SK-N-SH (cell line): ENCODE data around the gene PSPC1. TPM values are rescaled to one million over a fixed set of nuclear protein-coding genes. Genes with fewer than 3 reads are reported as not detected.

Experiments
- CTCF ChIA-PET: fragments of 300-600, 350-600 bp; formaldehyde crosslinking; extraction: SDS; loops from one replicate; lab custom pipeline; 2021; lab: Yijun Ruan, JAX
- POLR2A ChIA-PET: fragments of 350-600 bp; sonication (Branson Sonifier 250); formaldehyde crosslinking; extraction: SDS; loops from one replicate; lab custom pipeline; 2020; ENCODE audit warnings: antibody characterized with exemption, inconsistent platforms; lab: Yijun Ruan, JAX
- DNase-seq: peaks from one replicate; pipeline ENCODE4 v3.0.0; 2012
- H2AFZ ChIP-seq: fragments of 200-600 bp; sonication (generic); 2 replicates; pipeline ENCODE4 v1.8.1; 2016; ENCODE audit warnings: antibody characterized with exemption, mild to moderate bottlenecking, low read depth
- H3F3A ChIP-seq: fragments of 200-600 bp; sonication (generic); replicated peaks from 2 replicates; pipeline ENCODE3; 2016; ENCODE audit warnings: antibody characterized with exemption, mild to moderate bottlenecking; ENCODE audit not compliant: insufficient read depth
- H3K27ac ChIP-seq, 2 experiments: fragments of 200-500 bp in 1 of 2; fragments of 200-600 bp in 1 of 2; sonication (Bioruptor generic) in 1 of 2; sonication (generic), shearing (Covaris generic) in 1 of 2; 2 replicates each; pipeline versions ENCODE4 v1.5.1 to v1.6.1; 2014 to 2016; ENCODE audit warnings: low read depth in 2 of 2, inconsistent platforms in 1 of 2, low read length in 1 of 2, mild to moderate bottlenecking in 1 of 2, mixed read lengths in 1 of 2
- H3K27me3 ChIP-seq: fragments of 200-600 bp; sonication (generic), shearing (Covaris generic); 2 replicates; pipeline ENCODE4 v1.6.1; 2016; ENCODE audit warnings: mixed run types; ENCODE audit not compliant: insufficient read depth
- H3K36me3 ChIP-seq, 2 experiments: fragments of 200-500 bp in 1 of 2; fragments of 200-600 bp in 1 of 2; sonication (Bioruptor generic) in 1 of 2; sonication (generic) in 1 of 2; replicated peaks in 1 of 2; 2 replicates each; pipeline versions ENCODE3 to v1.5.1; 2014 to 2016; ENCODE audit warnings: low read length in 1 of 2, mild to moderate bottlenecking in 1 of 2; ENCODE audit not compliant: insufficient read depth in 2 of 2, control insufficient read depth in 1 of 2
- H3K4me1 ChIP-seq, 2 experiments: fragments of 200-500 bp in 1 of 2; fragments of 200-600 bp in 1 of 2; sonication (Bioruptor generic) in 1 of 2; sonication (generic), shearing (Covaris generic) in 1 of 2; 2 replicates each; pipeline versions ENCODE4 v1.5.1 to v1.6.1; 2014 to 2016; ENCODE audit warnings: low read depth in 1 of 2, low read length in 1 of 2, mixed run types in 1 of 2; ENCODE audit not compliant: insufficient read depth in 2 of 2, control insufficient read depth in 1 of 2
- H3K4me2 ChIP-seq: fragments of 200-600 bp; sonication (generic), shearing (Covaris generic); 2 replicates; pipeline ENCODE4 v1.6.1; 2017; ENCODE audit warnings: mixed run types
- H3K4me3 ChIP-seq, 2 experiments: fragments of 200-500 bp in 1 of 2; fragments of 200-600 bp in 1 of 2; sonication (Bioruptor generic) in 1 of 2; sonication (generic), shearing (Covaris generic) in 1 of 2; 2 replicates each; pipeline versions ENCODE4 v1.5.1 to v1.8.1; 2014 to 2016; ENCODE audit warnings: low read depth in 2 of 2, inconsistent platforms in 1 of 2, low read length in 1 of 2, mild to moderate bottlenecking in 1 of 2, mixed read lengths in 1 of 2, moderate library complexity in 1 of 2
- H3K79me2 ChIP-seq: fragments of 200-600 bp; sonication (generic); 2 replicates; pipeline ENCODE4 v1.8.1; 2017; ENCODE audit warnings: mild to moderate bottlenecking; ENCODE audit not compliant: insufficient read depth
- H3K9ac ChIP-seq: fragments of 200-600 bp; sonication (generic); 2 replicates; pipeline ENCODE4 v1.6.1; 2017; ENCODE audit warnings: mixed run types
- H3K9me2 ChIP-seq: fragments of 200-600 bp; sonication (generic); 2 replicates; pipeline ENCODE4 v1.6.1; 2017; ENCODE audit warnings: mixed run types
- H3K9me3 ChIP-seq: fragments of 200-600 bp; sonication (generic); 2 replicates; pipeline ENCODE4 v1.6.1; 2017; ENCODE audit warnings: mixed run types, mild to moderate bottlenecking, moderate library complexity
- H4K20me1 ChIP-seq: fragments of 200-600 bp; sonication (generic); 2 replicates; pipeline ENCODE4 v1.6.1; 2017; ENCODE audit warnings: mild to moderate bottlenecking, mixed run types; ENCODE audit not compliant: insufficient read depth
- CHD2 ChIP-seq: fragments of 150-350 bp; IDR thresholded peaks from 2 replicates; pipeline ENCODE4 v1.6.1; 2018; ENCODE audit warnings: low read length; ENCODE audit not compliant: partially characterized antibody
- ELF1 ChIP-seq: IDR thresholded peaks from 2 replicates; pipeline ENCODE4 v1.4.0; 2012
- EP300 ChIP-seq, 2 experiments: IDR thresholded peaks; 2 replicates each; pipeline versions ENCODE4 v1.4.0 to v1.6.1; 2012; ENCODE audit warnings: borderline replicate concordance in 1 of 2, low read depth in 1 of 2, low read length in 1 of 2
- EZH2phosphoT487 ChIP-seq: fragments of 200-600 bp; sonication (generic); IDR thresholded peaks from 2 replicates; pipeline ENCODE4 v1.6.1; 2017; ENCODE audit warnings: low read depth, mixed run types, mild to moderate bottlenecking, antibody characterized with exemption, moderate library complexity, borderline replicate concordance
- FOSL2 ChIP-seq: IDR thresholded peaks from 2 replicates; pipeline ENCODE4 v1.4.0; 2012; ENCODE audit warnings: low read depth, mild to moderate bottlenecking, moderate library complexity, borderline replicate concordance
- FOXM1 ChIP-seq: IDR thresholded peaks from 2 replicates; pipeline ENCODE4 v1.4.0; 2012; ENCODE audit warnings: low read depth, mild to moderate bottlenecking
- GABPA ChIP-seq: IDR thresholded peaks from 2 replicates; pipeline ENCODE4 v1.4.0; 2012; ENCODE audit warnings: low read depth, mild to moderate bottlenecking
- RAD21 ChIP-seq: IDR thresholded peaks from 2 replicates; pipeline ENCODE4 v1.6.1; 2012; ENCODE audit warnings: mild to moderate bottlenecking, low read length
- RCOR1 ChIP-seq: fragments of 150-350 bp; IDR thresholded peaks from 2 replicates; pipeline ENCODE4 v1.6.1; 2017; ENCODE audit warnings: antibody characterized with exemption, low read length
- REST ChIP-seq: IDR thresholded peaks from 2 replicates; pipeline ENCODE4 v1.6.1; 2012; ENCODE audit warnings: mild to moderate bottlenecking, low read depth, low read length, moderate library complexity
- SIN3A ChIP-seq: IDR thresholded peaks from 2 replicates; pipeline ENCODE4 v1.6.1; 2012; ENCODE audit warnings: low read depth, mild to moderate bottlenecking, low read length, moderate library complexity, borderline replicate concordance
- TAF1 ChIP-seq: IDR thresholded peaks from 2 replicates; pipeline ENCODE4 v1.6.1; 2012; ENCODE audit warnings: low read depth, mild to moderate bottlenecking, low read length, moderate library complexity, borderline replicate concordance
- TCF12 ChIP-seq: IDR thresholded peaks from 2 replicates; pipeline ENCODE4 v1.4.0; 2012
- TEAD4 ChIP-seq: IDR thresholded peaks from 2 replicates; pipeline ENCODE4 v1.4.0; 2012; ENCODE audit warnings: mild to moderate bottlenecking, borderline replicate concordance; ENCODE audit not compliant: insufficient read depth
- WGBS: methylation state at CpG from one replicate; pipeline ENCODE4 v1.1.6; 2017; ENCODE audit warnings: low lambda C conversion rate; 5-methylcytosine and 5-hydroxymethylcytosine counted together
- polyA plus RNA-seq, 3 experiments: library from polyadenylated mRNA; depleted of rRNA; stranded (reverse); fragments of >200 nt; gene quantifications; 2 replicates each; pipeline ENCODE4 v1.2.3, GENCODE V29; 2012
- TF ChIP-seq, protein P1 (sequence below): IDR thresholded peaks from 2 replicates; pipeline ENCODE4; 2012
- TF ChIP-seq, protein P2 (sequence below): fragments of 150-350 bp; IDR thresholded peaks from 2 replicates; pipeline ENCODE4 v1.6.1; 2016; ENCODE audit warnings: mild to moderate bottlenecking, low read depth, low read length
- TF ChIP-seq, protein P3 (sequence below): IDR thresholded peaks from 2 replicates; pipeline ENCODE4 v1.4.0; 2012; ENCODE audit warnings: low read depth, borderline replicate concordance

The PSPC1 gene
- polyA plus RNA-seq, 1 of the 3 experiments (the other 2 are of a cell fraction) = 35.2 TPM

DNA sequence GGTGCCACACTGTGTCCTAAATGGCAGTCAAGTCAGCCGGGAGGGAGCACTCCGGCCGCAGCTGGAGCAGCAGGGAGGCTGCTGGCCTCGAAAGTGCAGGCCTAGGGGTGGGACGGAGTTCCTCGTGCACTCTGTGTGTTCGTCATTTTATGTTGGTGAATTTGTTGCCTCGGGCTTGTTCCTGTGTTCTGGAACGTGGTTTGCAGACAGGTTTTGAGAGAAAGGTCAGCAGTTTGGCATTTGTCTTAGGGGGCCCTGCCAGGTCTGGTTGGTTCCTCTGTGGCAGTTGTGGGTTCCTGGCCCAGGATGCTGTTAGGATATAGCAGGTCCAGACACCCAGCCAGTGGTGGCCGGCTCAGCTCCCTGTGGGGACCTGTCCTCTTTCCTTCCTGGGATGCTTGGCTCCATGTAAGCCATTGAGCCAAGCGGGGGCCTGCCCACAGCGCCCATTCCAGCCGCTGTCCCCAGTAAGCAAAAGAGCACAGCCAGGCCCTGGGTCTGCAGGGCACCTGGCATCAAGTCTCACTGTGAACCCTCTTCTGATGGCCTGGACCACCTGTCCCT, 119.2 kb downstream of the PSPC1 start:
- CTCF ChIA-PET = no interaction called here
- TF ChIP-seq FOSL2 (no peak), EP300 (IDR thresholded peaks at IDR 0.05; ENCODE audit: borderline replicate concordance in 1 of 2, low read depth in 1 of 2, low read length in 1 of 2) (no peak), TEAD4 (no peak), TAF1 (no peak), RAD21 (no peak), FOXM1 (no peak), TCF12 (no peak), RCOR1 (no peak), GABPA (no peak), ELF1 (no peak), REST (no peak), SIN3A (no peak), CHD2 (no peak), EZH2phosphoT487 (no peak)
- TF ChIP-seq, protein P1, sequence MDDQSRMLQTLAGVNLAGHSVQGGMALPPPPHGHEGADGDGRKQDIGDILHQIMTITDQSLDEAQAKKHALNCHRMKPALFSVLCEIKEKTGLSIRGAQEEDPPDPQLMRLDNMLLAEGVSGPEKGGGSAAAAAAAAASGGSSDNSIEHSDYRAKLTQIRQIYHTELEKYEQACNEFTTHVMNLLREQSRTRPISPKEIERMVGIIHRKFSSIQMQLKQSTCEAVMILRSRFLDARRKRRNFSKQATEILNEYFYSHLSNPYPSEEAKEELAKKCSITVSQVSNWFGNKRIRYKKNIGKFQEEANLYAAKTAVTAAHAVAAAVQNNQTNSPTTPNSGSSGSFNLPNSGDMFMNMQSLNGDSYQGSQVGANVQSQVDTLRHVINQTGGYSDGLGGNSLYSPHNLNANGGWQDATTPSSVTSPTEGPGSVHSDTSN = no peak
- TF ChIP-seq, protein P2, sequence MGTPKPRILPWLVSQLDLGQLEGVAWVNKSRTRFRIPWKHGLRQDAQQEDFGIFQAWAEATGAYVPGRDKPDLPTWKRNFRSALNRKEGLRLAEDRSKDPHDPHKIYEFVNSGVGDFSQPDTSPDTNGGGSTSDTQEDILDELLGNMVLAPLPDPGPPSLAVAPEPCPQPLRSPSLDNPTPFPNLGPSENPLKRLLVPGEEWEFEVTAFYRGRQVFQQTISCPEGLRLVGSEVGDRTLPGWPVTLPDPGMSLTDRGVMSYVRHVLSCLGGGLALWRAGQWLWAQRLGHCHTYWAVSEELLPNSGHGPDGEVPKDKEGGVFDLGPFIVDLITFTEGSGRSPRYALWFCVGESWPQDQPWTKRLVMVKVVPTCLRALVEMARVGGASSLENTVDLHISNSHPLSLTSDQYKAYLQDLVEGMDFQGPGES = no peak
- TF ChIP-seq, protein P3, sequence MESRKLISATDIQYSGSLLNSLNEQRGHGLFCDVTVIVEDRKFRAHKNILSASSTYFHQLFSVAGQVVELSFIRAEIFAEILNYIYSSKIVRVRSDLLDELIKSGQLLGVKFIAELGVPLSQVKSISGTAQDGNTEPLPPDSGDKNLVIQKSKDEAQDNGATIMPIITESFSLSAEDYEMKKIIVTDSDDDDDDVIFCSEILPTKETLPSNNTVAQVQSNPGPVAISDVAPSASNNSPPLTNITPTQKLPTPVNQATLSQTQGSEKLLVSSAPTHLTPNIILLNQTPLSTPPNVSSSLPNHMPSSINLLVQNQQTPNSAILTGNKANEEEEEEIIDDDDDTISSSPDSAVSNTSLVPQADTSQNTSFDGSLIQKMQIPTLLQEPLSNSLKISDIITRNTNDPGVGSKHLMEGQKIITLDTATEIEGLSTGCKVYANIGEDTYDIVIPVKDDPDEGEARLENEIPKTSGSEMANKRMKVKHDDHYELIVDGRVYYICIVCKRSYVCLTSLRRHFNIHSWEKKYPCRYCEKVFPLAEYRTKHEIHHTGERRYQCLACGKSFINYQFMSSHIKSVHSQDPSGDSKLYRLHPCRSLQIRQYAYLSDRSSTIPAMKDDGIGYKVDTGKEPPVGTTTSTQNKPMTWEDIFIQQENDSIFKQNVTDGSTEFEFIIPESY = no peak
- POLR2A ChIA-PET = no interaction called here
- Histone ChIP-seq H3K4me3 (no peak overlapping the region), H3K4me1 (peaks cover 0 to 8% of the 10 kb centered on the region in 2 experiments; a peak in 1 of 4 replicates), H3K9ac (no peak overlapping the region), H3K9me2 (no peaks in the 10 kb centered on the region), H3K27ac (no peak overlapping the region; a peak in 1 of 4 replicates), H3K4me2 (no peak overlapping the region), H3K79me2 (no peaks in the 10 kb centered on the region), H2AFZ (no peak overlapping the region), H3K9me3 (no peaks in the 10 kb centered on the region), H4K20me1 (no peaks in the 10 kb centered on the region), H3K27me3 (no peaks in the 10 kb centered on the region), H3F3A (peaks cover 6% of the 10 kb centered on the region), H3K36me3 (peaks cover 41 to 52% of the 10 kb centered on the region in 2 experiments)
- DNase-seq = no peak
- WGBS = 81% methylated on average over 9 of the region's 13 CpGs
